HCT116 (cell line): ENCODE data around the gene MMD2. TPM values are rescaled to one million over a fixed set of nuclear protein-coding genes. Genes with fewer than 3 reads are reported as not detected.

Experiments
- ATAC-seq: fragments of 200-7000 bp; cut with Tn5 transposase; 2 replicates; pipeline ENCODE4 v1.9.1; 2020; ENCODE audit warnings: mild to moderate bottlenecking, moderate library complexity
- BruUV-seq: library from RNA; stranded (reverse); fragments of 400-500 nt; replicated peaks from 2 replicates; lab custom pipeline; 2021; lab: Mats Ljungman, UMichigan
- CTCF ChIA-PET: fragments of 300-600 bp; sonication (Branson Sonifier 250); formaldehyde crosslinking; loops from one replicate; lab custom pipeline; 2021; ENCODE audit warnings: antibody characterized with exemption; lab: Charles Lee
- POLR2A ChIA-PET: fragments of 300-600, 350-600 bp; sonication (Branson Sonifier 250); formaldehyde crosslinking; loops from one replicate; lab custom pipeline; 2021; ENCODE audit warnings: antibody characterized with exemption; lab: Charles Lee
- RAD21 ChIA-PET, 2 experiments: fragments of 300-600 bp; sonication (Branson Sonifier 250); formaldehyde crosslinking; loops; one replicate each; lab custom pipeline; 2023; ENCODE audit warnings: low total read pairs in 2 of 2; ENCODE audit not compliant: uncharacterized antibody in 2 of 2, unreplicated experiment in 2 of 2, low non-redundant PET in 1 of 2; lab: Charles Lee
- DNase-seq: peaks from one replicate; pipeline ENCODE4 v3.0.0-alpha.2; 2010; ENCODE audit warnings: low read depth, low spot score
- H2AFZ ChIP-seq: fragments of 200-600 bp; shearing (Covaris generic), sonication (generic); 2 replicates; pipeline ENCODE4 v1.6.1; 2017; ENCODE audit warnings: low read depth, mixed run types, mixed read lengths, antibody characterized with exemption, low read length; ENCODE audit not compliant: poor library complexity, severe bottlenecking
- H3K27ac ChIP-seq: 2 replicates; pipeline ENCODE4 v1.5.1; 2012; ENCODE audit warnings: low read depth, low read length
- H3K27me3 ChIP-seq: fragments of 200-600 bp; sonication (generic); 2 replicates; pipeline ENCODE4 v1.6.1; 2016; ENCODE audit warnings: mixed run types, low read length, mixed read lengths; ENCODE audit not compliant: insufficient read depth
- H3K36me3 ChIP-seq, 2 experiments: fragments of 200-500 bp in 1 of 2; fragments of 200-600 bp in 1 of 2; sonication (Bioruptor generic) in 1 of 2; sonication (generic) in 1 of 2; 2 replicates each; pipeline versions ENCODE4 v1.5.1 to v1.6.1; 2014 to 2016; ENCODE audit warnings: low read length in 2 of 2, inconsistent platforms in 1 of 2, mixed read lengths in 1 of 2, mixed run types in 1 of 2; ENCODE audit not compliant: insufficient read depth in 2 of 2, control insufficient read depth in 1 of 2
- H3K4me1 ChIP-seq, 2 experiments: fragments of 200-600 bp in 1 of 2; sonication (generic) in 1 of 2; 2 replicates each; pipeline versions ENCODE4 v1.5.1 to v1.6.1; 2012 to 2017; ENCODE audit warnings: low read length in 2 of 2, inconsistent platforms in 1 of 2, mild to moderate bottlenecking in 1 of 2, mixed read lengths in 1 of 2, mixed run types in 1 of 2, moderate library complexity in 1 of 2; ENCODE audit not compliant: insufficient read depth in 2 of 2, control insufficient read depth in 1 of 2
- H3K4me2 ChIP-seq: fragments of 200-600 bp; sonication (generic); 2 replicates; pipeline ENCODE4 v1.6.1; 2017; ENCODE audit warnings: mixed run types, low read length, mixed read lengths
- H3K4me3 ChIP-seq, 2 experiments: fragments of 200-600 bp in 1 of 2; sonication (generic) in 1 of 2; replicated peaks in 1 of 2; 2 replicates each; pipeline ENCODE4 v1.5.1; 2011 to 2016; ENCODE audit warnings: low read length in 2 of 2, control low read depth in 1 of 2, low read depth in 1 of 2, mild to moderate bottlenecking in 1 of 2, mixed read lengths in 1 of 2, mixed run types in 1 of 2
- H3K79me2 ChIP-seq: fragments of 200-600 bp; sonication (generic); 2 replicates; pipeline ENCODE4 v1.6.1; 2017; ENCODE audit warnings: mild to moderate bottlenecking, mixed run types, low read length, moderate library complexity, mixed read lengths; ENCODE audit not compliant: insufficient read depth
- H3K9ac ChIP-seq: fragments of 200-600 bp; sonication (generic); 2 replicates; pipeline ENCODE4 v1.6.1; 2016; ENCODE audit warnings: low read length, mixed read lengths
- H3K9me2 ChIP-seq: fragments of 200-600 bp; sonication (generic), shearing (Covaris generic); 2 replicates; pipeline ENCODE4 v1.6.1; 2017; ENCODE audit warnings: mixed run types, mild to moderate bottlenecking, moderate library complexity; ENCODE audit not compliant: insufficient read depth
- H3K9me3 ChIP-seq, 2 experiments: fragments of 200-500 bp in 1 of 2; fragments of 200-600 bp in 1 of 2; sonication (Bioruptor generic) in 1 of 2; sonication (generic) in 1 of 2; 2 replicates each; pipeline ENCODE4 v1.6.1; 2014 to 2017; ENCODE audit warnings: low read length in 2 of 2, mixed read lengths in 2 of 2, inconsistent platforms in 1 of 2, low read depth in 1 of 2, mild to moderate bottlenecking in 1 of 2, mixed run types in 1 of 2, moderate library complexity in 1 of 2; ENCODE audit not compliant: control insufficient read depth in 1 of 2, insufficient read depth in 1 of 2
- H4K20me1 ChIP-seq: fragments of 200-600 bp; sonication (generic), shearing (Covaris generic); 2 replicates; pipeline ENCODE4 v1.6.1; 2017; ENCODE audit warnings: mixed run types, mild to moderate bottlenecking, moderate library complexity; ENCODE audit not compliant: insufficient read depth
- ATF3 ChIP-seq: IDR thresholded peaks from 2 replicates; pipeline ENCODE4 v1.6.1; 2012
- CBX3 ChIP-seq: IDR thresholded peaks from 2 replicates; pipeline ENCODE4 v1.6.1; 2012; ENCODE audit warnings: low read depth
- EGR1 ChIP-seq: IDR thresholded peaks from 2 replicates; pipeline ENCODE4 v1.6.1; 2012; ENCODE audit warnings: low read depth
- EZH2phosphoT487 ChIP-seq: fragments of 200-600 bp; IDR thresholded peaks from 2 replicates; pipeline ENCODE4 v1.6.1; 2018; ENCODE audit warnings: antibody characterized with exemption, borderline replicate concordance
- FOSL1 ChIP-seq: IDR thresholded peaks from 2 replicates; pipeline ENCODE4 v1.6.1; 2012; ENCODE audit warnings: low read depth
- JUND ChIP-seq: IDR thresholded peaks from 2 replicates; pipeline ENCODE4 v1.6.1; 2012
- MAX ChIP-seq: IDR thresholded peaks from 2 replicates; pipeline ENCODE4 v1.6.1; 2012
- POLR2A ChIP-seq: IDR thresholded peaks from 2 replicates; pipeline ENCODE4 v1.7.0; 2011; ENCODE audit warnings: borderline replicate concordance; ENCODE audit not compliant: insufficient read depth, insufficient read length; ENCODE audit errors: extremely low read depth
- RAD21 ChIP-seq: IDR thresholded peaks from 2 replicates; pipeline ENCODE4 v1.6.1; 2012; ENCODE audit warnings: low read depth, mild to moderate bottlenecking
- REST ChIP-seq: IDR thresholded peaks from 2 replicates; pipeline ENCODE4 v1.6.1; 2012; ENCODE audit warnings: low read depth
- SP1 ChIP-seq: IDR thresholded peaks from 2 replicates; pipeline ENCODE4 v1.6.1; 2012; ENCODE audit warnings: low read depth
- SRF ChIP-seq: IDR thresholded peaks from 2 replicates; pipeline ENCODE4 v1.6.1; 2012; ENCODE audit warnings: low read depth
- YY1 ChIP-seq: IDR thresholded peaks from 2 replicates; pipeline ENCODE4 v1.6.1; 2011; ENCODE audit warnings: low read length, low read depth, moderate library complexity, mild to moderate bottlenecking; ENCODE audit not compliant: insufficient replicate concordance; ENCODE audit errors: extremely low read depth
- ZBTB33 ChIP-seq: IDR thresholded peaks from 2 replicates; pipeline ENCODE4 v1.6.1; 2011; ENCODE audit warnings: mild to moderate bottlenecking, low read length, moderate library complexity; ENCODE audit not compliant: insufficient replicate concordance; ENCODE audit errors: extremely low read depth
- ZFX ChIP-seq: fragments of 450-650 bp; IDR thresholded peaks from 2 replicates; pipeline ENCODE4 v1.6.1; 2017
- ZNF274 ChIP-seq: fragments of 200-500 bp; sonication (Bioruptor generic); IDR thresholded peaks from 2 replicates; pipeline ENCODE4 v1.6.1; 2014; ENCODE audit warnings: mild to moderate bottlenecking, low read depth, low read length, inconsistent platforms
- intact Hi-C: fragments of 100-400 bp; cut with micrococcal nuclease; formaldehyde crosslinking; loops from 2 replicates; pipeline ENCODE4 v1.10.0; 2022
- total RNA-seq: library from RNA; stranded (reverse); gene quantifications from one replicate; pipeline ENCODE4 v1.2.1, GENCODE V29; 2021; ENCODE audit not compliant: unreplicated experiment

MMD2 gene
- total RNA-seq, 1 experiment from 2014 or later, result not detected

GRCh38 chr7:4885317-4885807 is 73.6 kb downstream of the MMD2 start (continued):
- TF ChIP-seq ZBTB33 (no peak), JUND (no peak), ATF3 (no peak), ZFX (no peak)

GRCh38 chr7:4884164-4884563 is 74.8 kb downstream of the MMD2 start:
- CTCF ChIA-PET, result interaction anchor here (0.6 to 2.2 kb wide), 20 partner anchors 12 to 204 kb away, joined by 3 to 14 read pairs (median 4); no protein-coding TSS in a partner anchor
- Histone ChIP-seq H3K27ac (no peak overlapping the region), H3K27me3 (no peaks in the 10 kb centered on the region), H3K4me3 (no peak overlapping the region), H4K20me1 (no peaks in the 10 kb centered on the region), H3K4me1 (peaks cover 0 to 8% of the 10 kb centered on the region in 2 experiments; a peak in 2 of 4 replicates), H3K79me2 (0 out of 2 replicates have a peak, but pooled peaks cover 4% of the 10 kb centered on the region), H3K9me3 (no peaks in the 10 kb centered on the region), H3K9ac (no peak overlapping the region), H3K4me2 (peak overlapping the region; percentile 68; the same call in 1 of the 2 replicates), H3K9me2 (no peaks in the 10 kb centered on the region), H2AFZ (no peak overlapping the region), H3K36me3 (no peaks in the 10 kb centered on the region)
- DNase-seq, result no peak
- ATAC-seq, result no peak
- TF ChIP-seq ZBTB33 (no peak), ATF3 (no peak), CBX3 (no peak), RAD21 (no peak), EGR1 (no peak), JUND (no peak), REST (no peak), EZH2phosphoT487 (no peak), MAX (no peak), ZNF274 (no peak), SRF (no peak), SP1 (no peak), YY1 (no peak), POLR2A (no peak), FOSL1 (no peak)
- POLR2A ChIA-PET, result no interaction called here
- BruUV-seq, result no TSS peak
- intact Hi-C loops, result no loop called here
- RAD21 ChIA-PET, result interaction anchor here (0.6 to 1.4 kb wide), 3 partner anchors 54 to 92 kb away, joined by 3 read pairs; no protein-coding TSS in a partner anchor
